BE2C (cell line): ENCODE measurements around the gene AMN.

Experiments
- DNase-seq: peaks from one replicate; pipeline ENCODE4 v3.0.0-alpha.2; 2020
- H3K27me3 ChIP-seq: fragments of 250-450 bp; sonication (Bioruptor Pico); 2 replicates; pipeline ENCODE4 v1.5.1; 2020; ENCODE audit warnings: mild to moderate bottlenecking
- H3K36me3 ChIP-seq: fragments of 250-450 bp; sonication (Bioruptor Pico); 2 replicates; pipeline ENCODE4 v1.5.1; 2020; ENCODE audit warnings: mild to moderate bottlenecking
- H3K4me1 ChIP-seq: fragments of 250-450 bp; sonication (Bioruptor Pico); 2 replicates; pipeline ENCODE4 v1.5.1; 2020
- H3K4me3 ChIP-seq: 2 replicates; pipeline ENCODE4 v1.5.1; 2011; ENCODE audit warnings: low read depth, low read length
- H3K9me3 ChIP-seq: fragments of 250-450 bp; sonication (Bioruptor Pico); 2 replicates; pipeline ENCODE4 v1.5.1; 2020
- CTCF ChIP-seq: IDR thresholded peaks from 2 replicates; pipeline ENCODE4 v1.5.1; 2012; ENCODE audit warnings: mild to moderate bottlenecking, low read depth, low read length

Gene AMN

GRCh38 chr14:102932484-102933248 is 10.2 kb downstream of the AMN start:
- TF ChIP-seq CTCF = no peak
- Histone ChIP-seq H3K4me3 (no peak overlapping the region), H3K4me1 (no peaks in the 10 kb centered on the region; the same call in 1 of the 2 replicates), H3K27me3 (peaks cover 24% of the 10 kb centered on the region), H3K9me3 (no peaks in the 10 kb centered on the region), H3K36me3 (peaks cover 6% of the 10 kb centered on the region; the same call in 1 of the 2 replicates)
- no peak for DNase-seq

GRCh38 chr14:102933618-102934231 is 11.3 kb downstream of the AMN start:
- no peak for DNase-seq
- peaks cover 13% of the 10 kb centered on the region; the same call in 1 of the 2 replicates for H3K36me3 ChIP-seq
- TF ChIP-seq CTCF = no peak
- no peak overlapping the region for H3K4me3 ChIP-seq
- no peaks in the 10 kb centered on the region; the same call in 1 of the 2 replicates for H3K4me1 ChIP-seq
- H3K27me3 ChIP-seq = peaks cover 20% of the 10 kb centered on the region
- no peaks in the 10 kb centered on the region for H3K9me3 ChIP-seq

GRCh38 chr14:102935756-102936155 is 13.3 kb downstream of the AMN start:
- H3K4me3 ChIP-seq = no peak overlapping the region
- H3K27me3 ChIP-seq = no peaks in the 10 kb centered on the region
- H3K36me3 ChIP-seq = peaks cover 29% of the 10 kb centered on the region
- H3K4me1 ChIP-seq = peaks cover under 1% of the 10 kb centered on the region
- H3K9me3 ChIP-seq = no peaks in the 10 kb centered on the region
- DNase-seq = no peak
- no peak for TF ChIP-seq CTCF

- Histone ChIP-seq H3K4me3 (no peak overlapping the region), H3K36me3 (peaks cover 40% of the 10 kb centered on the region), H3K9me3 (no peaks in the 10 kb centered on the region), H3K27me3 (no peaks in the 10 kb centered on the region), H3K4me1 (peaks cover 14% of the 10 kb centered on the region)
- DNase-seq = no peak
- no peak for TF ChIP-seq CTCF
These were observed 15.1 kb downstream of the AMN start for GRCh38 chr14:102937331-102938175.

GRCh38 chr14:102938191-102938590 is 15.7 kb downstream of the AMN start:
- DNase-seq = no peak
- H3K4me1 ChIP-seq = peaks cover 14% of the 10 kb centered on the region
- H3K4me3 ChIP-seq = no peak overlapping the region
- no peaks in the 10 kb centered on the region for H3K27me3 ChIP-seq
- peaks cover 44% of the 10 kb centered on the region for H3K36me3 ChIP-seq
- no peaks in the 10 kb centered on the region for H3K9me3 ChIP-seq
- TF ChIP-seq CTCF = no peak
